HCT116 (cell line): ENCODE results near the gene TRMT61B. TPM values are rescaled to one million over a fixed set of nuclear protein-coding genes. Genes with fewer than 3 reads are reported as not detected.

Experiments
- ATAC-seq: fragments of 200-7000 bp; cut with Tn5 transposase; 2 replicates; pipeline ENCODE4 v1.9.1; 2020; ENCODE audit warnings: mild to moderate bottlenecking, moderate library complexity
- BruUV-seq: library from RNA; stranded (reverse); fragments of 400-500 nt; replicated peaks from 2 replicates; lab custom pipeline; 2021; lab: Mats Ljungman, UMichigan
- CTCF ChIA-PET: fragments of 300-600 bp; sonication (Branson Sonifier 250); formaldehyde crosslinking; loops from one replicate; lab custom pipeline; 2021; ENCODE audit warnings: antibody characterized with exemption; lab: Charles Lee
- POLR2A ChIA-PET: fragments of 300-600, 350-600 bp; sonication (Branson Sonifier 250); formaldehyde crosslinking; loops from one replicate; lab custom pipeline; 2021; ENCODE audit warnings: antibody characterized with exemption; lab: Charles Lee
- RAD21 ChIA-PET, 2 experiments: fragments of 300-600 bp; sonication (Branson Sonifier 250); formaldehyde crosslinking; loops; one replicate each; lab custom pipeline; 2023; ENCODE audit warnings: low total read pairs in 2 of 2; ENCODE audit not compliant: uncharacterized antibody in 2 of 2, unreplicated experiment in 2 of 2, low non-redundant PET in 1 of 2; lab: Charles Lee
- DNase-seq: peaks from one replicate; pipeline ENCODE4 v3.0.0-alpha.2; 2010; ENCODE audit warnings: low read depth, low spot score
- H2AFZ ChIP-seq: fragments of 200-600 bp; shearing (Covaris generic), sonication (generic); 2 replicates; pipeline ENCODE4 v1.6.1; 2017; ENCODE audit warnings: low read depth, mixed run types, mixed read lengths, antibody characterized with exemption, low read length; ENCODE audit not compliant: poor library complexity, severe bottlenecking
- H3K27ac ChIP-seq: 2 replicates; pipeline ENCODE4 v1.5.1; 2012; ENCODE audit warnings: low read depth, low read length
- H3K27me3 ChIP-seq: fragments of 200-600 bp; sonication (generic); 2 replicates; pipeline ENCODE4 v1.6.1; 2016; ENCODE audit warnings: mixed run types, low read length, mixed read lengths; ENCODE audit not compliant: insufficient read depth
- H3K36me3 ChIP-seq, 2 experiments: fragments of 200-500 bp in 1 of 2; fragments of 200-600 bp in 1 of 2; sonication (Bioruptor generic) in 1 of 2; sonication (generic) in 1 of 2; 2 replicates each; pipeline versions ENCODE4 v1.5.1 to v1.6.1; 2014 to 2016; ENCODE audit warnings: low read length in 2 of 2, inconsistent platforms in 1 of 2, mixed read lengths in 1 of 2, mixed run types in 1 of 2; ENCODE audit not compliant: insufficient read depth in 2 of 2, control insufficient read depth in 1 of 2
- H3K4me1 ChIP-seq, 2 experiments: fragments of 200-600 bp in 1 of 2; sonication (generic) in 1 of 2; 2 replicates each; pipeline versions ENCODE4 v1.5.1 to v1.6.1; 2012 to 2017; ENCODE audit warnings: low read length in 2 of 2, inconsistent platforms in 1 of 2, mild to moderate bottlenecking in 1 of 2, mixed read lengths in 1 of 2, mixed run types in 1 of 2, moderate library complexity in 1 of 2; ENCODE audit not compliant: insufficient read depth in 2 of 2, control insufficient read depth in 1 of 2
- H3K4me2 ChIP-seq: fragments of 200-600 bp; sonication (generic); 2 replicates; pipeline ENCODE4 v1.6.1; 2017; ENCODE audit warnings: mixed run types, low read length, mixed read lengths
- H3K4me3 ChIP-seq, 2 experiments: fragments of 200-600 bp in 1 of 2; sonication (generic) in 1 of 2; replicated peaks in 1 of 2; 2 replicates each; pipeline ENCODE4 v1.5.1; 2011 to 2016; ENCODE audit warnings: low read length in 2 of 2, control low read depth in 1 of 2, low read depth in 1 of 2, mild to moderate bottlenecking in 1 of 2, mixed read lengths in 1 of 2, mixed run types in 1 of 2
- H3K79me2 ChIP-seq: fragments of 200-600 bp; sonication (generic); 2 replicates; pipeline ENCODE4 v1.6.1; 2017; ENCODE audit warnings: mild to moderate bottlenecking, mixed run types, low read length, moderate library complexity, mixed read lengths; ENCODE audit not compliant: insufficient read depth
- H3K9ac ChIP-seq: fragments of 200-600 bp; sonication (generic); 2 replicates; pipeline ENCODE4 v1.6.1; 2016; ENCODE audit warnings: low read length, mixed read lengths
- H3K9me2 ChIP-seq: fragments of 200-600 bp; sonication (generic), shearing (Covaris generic); 2 replicates; pipeline ENCODE4 v1.6.1; 2017; ENCODE audit warnings: mixed run types, mild to moderate bottlenecking, moderate library complexity; ENCODE audit not compliant: insufficient read depth
- H3K9me3 ChIP-seq, 2 experiments: fragments of 200-500 bp in 1 of 2; fragments of 200-600 bp in 1 of 2; sonication (Bioruptor generic) in 1 of 2; sonication (generic) in 1 of 2; 2 replicates each; pipeline ENCODE4 v1.6.1; 2014 to 2017; ENCODE audit warnings: low read length in 2 of 2, mixed read lengths in 2 of 2, inconsistent platforms in 1 of 2, low read depth in 1 of 2, mild to moderate bottlenecking in 1 of 2, mixed run types in 1 of 2, moderate library complexity in 1 of 2; ENCODE audit not compliant: control insufficient read depth in 1 of 2, insufficient read depth in 1 of 2
- H4K20me1 ChIP-seq: fragments of 200-600 bp; sonication (generic), shearing (Covaris generic); 2 replicates; pipeline ENCODE4 v1.6.1; 2017; ENCODE audit warnings: mixed run types, mild to moderate bottlenecking, moderate library complexity; ENCODE audit not compliant: insufficient read depth
- ATF3 ChIP-seq: IDR thresholded peaks from 2 replicates; pipeline ENCODE4 v1.6.1; 2012
- CBX3 ChIP-seq: IDR thresholded peaks from 2 replicates; pipeline ENCODE4 v1.6.1; 2012; ENCODE audit warnings: low read depth
- CEBPB ChIP-seq: IDR thresholded peaks from 2 replicates; pipeline ENCODE4 v1.6.1; 2012; ENCODE audit warnings: low read depth
- EGR1 ChIP-seq: IDR thresholded peaks from 2 replicates; pipeline ENCODE4 v1.6.1; 2012; ENCODE audit warnings: low read depth
- EZH2phosphoT487 ChIP-seq: fragments of 200-600 bp; IDR thresholded peaks from 2 replicates; pipeline ENCODE4 v1.6.1; 2018; ENCODE audit warnings: antibody characterized with exemption, borderline replicate concordance
- JUND ChIP-seq: IDR thresholded peaks from 2 replicates; pipeline ENCODE4 v1.6.1; 2012
- MAX ChIP-seq: IDR thresholded peaks from 2 replicates; pipeline ENCODE4 v1.6.1; 2012
- POLR2A ChIP-seq: IDR thresholded peaks from 2 replicates; pipeline ENCODE4 v1.7.0; 2011; ENCODE audit warnings: borderline replicate concordance; ENCODE audit not compliant: insufficient read depth, insufficient read length; ENCODE audit errors: extremely low read depth
- REST ChIP-seq: IDR thresholded peaks from 2 replicates; pipeline ENCODE4 v1.6.1; 2012; ENCODE audit warnings: low read depth
- SIN3A ChIP-seq: IDR thresholded peaks from 2 replicates; pipeline ENCODE4 v1.6.1; 2012; ENCODE audit warnings: low read depth
- TCF7L2 ChIP-seq: IDR thresholded peaks from 2 replicates; pipeline ENCODE4 v1.7.0; 2011; ENCODE audit warnings: borderline replicate concordance, inconsistent platforms; ENCODE audit not compliant: insufficient read depth, insufficient read length; ENCODE audit errors: extremely low read depth
- YY1 ChIP-seq: IDR thresholded peaks from 2 replicates; pipeline ENCODE4 v1.6.1; 2011; ENCODE audit warnings: low read length, low read depth, moderate library complexity, mild to moderate bottlenecking; ENCODE audit not compliant: insufficient replicate concordance; ENCODE audit errors: extremely low read depth
- ZBTB33 ChIP-seq: IDR thresholded peaks from 2 replicates; pipeline ENCODE4 v1.6.1; 2011; ENCODE audit warnings: mild to moderate bottlenecking, low read length, moderate library complexity; ENCODE audit not compliant: insufficient replicate concordance; ENCODE audit errors: extremely low read depth
- ZFX ChIP-seq: fragments of 450-650 bp; IDR thresholded peaks from 2 replicates; pipeline ENCODE4 v1.6.1; 2017
- intact Hi-C: fragments of 100-400 bp; cut with micrococcal nuclease; formaldehyde crosslinking; loops from 2 replicates; pipeline ENCODE4 v1.10.0; 2022
- total RNA-seq: library from RNA; stranded (reverse); gene quantifications from one replicate; pipeline ENCODE4 v1.2.1, GENCODE V29; 2021; ENCODE audit not compliant: unreplicated experiment

The TRMT61B gene
- total RNA-seq, 1 experiment from 2014 or later = 12.8 TPM

- no TSS peak for BruUV-seq
- ChIA-PET RAD21 (no interaction called here), POLR2A (interaction anchor here (0.7 kb wide), 1 partner anchor 311 kb away, joined by 3 read pairs; no protein-coding TSS in a partner anchor), CTCF (no interaction called here)
- intact Hi-C loops = loop anchor here (1.0 to 10.0 kb wide), 2 partner anchors 301 to 329 kb away; no protein-coding TSS in a partner anchor
- H3K36me3 ChIP-seq = peaks cover 0 to 10% of the 10 kb centered on the region in 2 experiments; a peak in 1 of 4 replicates
- peak overlapping the region; percentile 67 to 98 for H3K4me3 ChIP-seq
- H3K27ac ChIP-seq = peak overlapping the region; percentile 93
- DNase-seq (no peak), ATAC-seq (peak; percentile 39)
- H3K27me3 ChIP-seq = peaks cover 3% of the 10 kb centered on the region; the same call in 1 of the 2 replicates
- no peak for TF ChIP-seq ATF3
- TF ChIP-seq EGR1 = no peak
- TF ChIP-seq POLR2A = no peak
- no peak for TF ChIP-seq ZBTB33
- TF ChIP-seq JUND = no peak
- TF ChIP-seq CBX3 = no peak
- TF ChIP-seq SIN3A = peak; percentile 51; the same call in 1 of the 2 replicates
- peak; percentile 94; the same call in 1 of the 2 replicates for TF ChIP-seq ZFX
- peak; percentile 90 for TF ChIP-seq MAX
- TF ChIP-seq TCF7L2 = no peak
- TF ChIP-seq REST = no peak
- TF ChIP-seq YY1 = peak; percentile 63
- TF ChIP-seq EZH2phosphoT487 = no peak
- no peak for TF ChIP-seq CEBPB
- peaks cover 15 to 29% of the 10 kb centered on the region in 2 experiments for H3K4me1 ChIP-seq
- peak overlapping the region; percentile 99 for H3K9ac ChIP-seq
- H3K9me3 ChIP-seq = no peaks in the 10 kb centered on the region
- peaks cover 48% of the 10 kb centered on the region; the same call in 1 of the 2 replicates for H4K20me1 ChIP-seq
- H3K79me2 ChIP-seq = peaks cover 59% of the 10 kb centered on the region
- H3K9me2 ChIP-seq = no peaks in the 10 kb centered on the region
- H3K4me2 ChIP-seq = peak overlapping the region; percentile 90
- no peak overlapping the region for H2AFZ ChIP-seq
Observed at GRCh38 chr2:28895189-28895893, 25.2 kb upstream of the TRMT61B start.
